Loucy (cell line): ENCODE measurements around the gene SCARB1.

Source experiments
- EZH2phosphoT487 ChIP-seq: fragments of 200-600 bp; IDR thresholded peaks from 2 replicates; pipeline ENCODE4 v1.6.1; 2018; ENCODE audit warnings: antibody characterized with exemption, mild to moderate bottlenecking, moderate library complexity, borderline replicate concordance
- TF ChIP-seq, protein P1 (sequence below): fragments of 200-600 bp; sonication (generic); conservative IDR thresholded peaks from 2 replicates; pipeline ENCODE4 v1.5.1; 2014; ENCODE audit warnings: mild to moderate bottlenecking, antibody characterized with exemption, low read length

- TF ChIP-seq EZH2phosphoT487: no peak
- TF ChIP-seq, protein P1, sequence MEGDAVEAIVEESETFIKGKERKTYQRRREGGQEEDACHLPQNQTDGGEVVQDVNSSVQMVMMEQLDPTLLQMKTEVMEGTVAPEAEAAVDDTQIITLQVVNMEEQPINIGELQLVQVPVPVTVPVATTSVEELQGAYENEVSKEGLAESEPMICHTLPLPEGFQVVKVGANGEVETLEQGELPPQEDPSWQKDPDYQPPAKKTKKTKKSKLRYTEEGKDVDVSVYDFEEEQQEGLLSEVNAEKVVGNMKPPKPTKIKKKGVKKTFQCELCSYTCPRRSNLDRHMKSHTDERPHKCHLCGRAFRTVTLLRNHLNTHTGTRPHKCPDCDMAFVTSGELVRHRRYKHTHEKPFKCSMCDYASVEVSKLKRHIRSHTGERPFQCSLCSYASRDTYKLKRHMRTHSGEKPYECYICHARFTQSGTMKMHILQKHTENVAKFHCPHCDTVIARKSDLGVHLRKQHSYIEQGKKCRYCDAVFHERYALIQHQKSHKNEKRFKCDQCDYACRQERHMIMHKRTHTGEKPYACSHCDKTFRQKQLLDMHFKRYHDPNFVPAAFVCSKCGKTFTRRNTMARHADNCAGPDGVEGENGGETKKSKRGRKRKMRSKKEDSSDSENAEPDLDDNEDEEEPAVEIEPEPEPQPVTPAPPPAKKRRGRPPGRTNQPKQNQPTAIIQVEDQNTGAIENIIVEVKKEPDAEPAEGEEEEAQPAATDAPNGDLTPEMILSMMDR: no peak
Observed at GRCh38 chr12:124802361-124802760, 61.3 kb downstream of the SCARB1 start.
